GM19468 (cell line): Measurements from ENCODE around the gene ATP2C2.
A peak's percentile ranks its signal among the peaks of the same experiment; 100 is the strongest.

ENCODE experiments used
- ATAC-seq: cut with Tn5 transposase; IDR thresholded peaks from one replicate; pipeline ENCODE4 v1.9.1; 2021; ENCODE audit warnings: mild to moderate bottlenecking, moderate library complexity, moderate number of reproducible peaks; ENCODE audit not compliant: unreplicated experiment; ENCODE audit errors: extremely low read depth

ATP2C2 gene

GRCh38 chr16:84504420-84505248 lies 136.3 kb downstream of the ATP2C2 start, which contains the start of gene MEAK7:
MEAK7 (minus strand) TSS chr16:84504659; CDS start chr16:84498086, 6,573 bp downstream.
- peak; percentile 93 for ATAC-seq

- ATAC-seq = no peak
Measured at GRCh38 chr16:84505249-84506187, 137.2 kb downstream of the ATP2C2 start.

GRCh38 chr16:84507011-84507982 lies 139.0 kb downstream of the ATP2C2 start:
- no peak for ATAC-seq

DNA sequence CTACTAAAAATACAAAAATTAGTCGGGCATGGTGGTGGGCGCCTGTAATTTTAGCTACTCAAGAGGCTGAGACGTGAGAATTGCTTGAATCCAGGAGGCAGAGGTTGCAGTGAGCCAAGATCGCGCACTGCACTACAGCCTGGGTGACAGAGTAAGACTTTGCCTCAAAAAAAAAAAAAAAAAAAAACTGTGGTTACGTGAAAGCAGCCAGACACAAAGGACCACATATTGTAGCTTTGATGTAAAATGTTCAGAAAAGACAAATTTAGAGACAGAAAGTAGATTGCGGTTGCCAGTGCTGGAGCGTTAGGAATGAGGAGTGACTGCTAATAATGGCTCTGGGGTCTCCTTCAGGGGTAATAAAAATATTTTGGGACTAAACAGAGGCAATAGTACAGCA lies 140.2 kb downstream of the ATP2C2 start:
- no peak for ATAC-seq

- ATAC-seq = no peak
Measured at GRCh38 chr16:84509032-84509950, 141.0 kb downstream of the ATP2C2 start.

- ATAC-seq = no peak
Measured at GRCh38 chr16:84511180-84511800, 143.0 kb downstream of the ATP2C2 start.

DNA sequence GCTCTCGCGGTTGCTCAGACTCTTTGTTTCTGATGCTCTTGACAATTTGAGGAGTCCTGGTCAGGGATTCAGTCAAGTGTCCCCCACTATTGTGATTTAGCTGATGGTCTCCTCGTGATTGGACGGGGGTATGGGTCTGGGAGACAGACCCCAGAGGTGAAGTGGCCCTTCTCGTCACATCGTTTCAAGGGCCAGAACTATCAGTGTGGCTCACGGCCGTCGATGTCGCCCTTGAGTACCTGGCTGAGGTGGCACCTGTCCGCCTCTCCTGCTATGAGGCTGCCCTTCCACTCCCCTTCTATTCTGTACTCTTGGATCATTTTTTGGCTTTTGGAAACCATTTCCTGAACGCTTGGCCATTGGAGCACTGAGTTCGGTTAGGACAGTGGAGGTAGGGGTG lies 143.5 kb downstream of the ATP2C2 start:
- no peak for ATAC-seq

DNA sequence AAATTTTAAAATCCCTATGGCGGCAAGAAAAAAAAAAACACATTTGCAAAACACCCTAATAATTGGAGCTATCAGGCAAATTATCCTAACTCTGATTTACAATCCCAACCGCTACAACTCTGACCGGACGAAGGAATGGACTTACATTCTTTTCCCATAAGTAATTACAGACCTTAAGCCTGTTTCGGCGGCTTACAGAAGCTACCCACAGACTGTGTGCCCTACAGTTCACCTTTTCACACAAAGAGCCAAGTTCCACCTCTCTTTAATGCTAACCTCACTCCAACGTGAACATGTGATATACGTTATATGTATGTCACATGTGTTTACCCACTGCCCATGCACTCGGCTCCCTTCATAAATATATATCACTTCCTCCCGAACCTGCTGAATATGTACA lies 144.8 kb downstream of the ATP2C2 start:
- ATAC-seq = no peak

GRCh38 chr16:84513666-84514065 lies 145.3 kb downstream of the ATP2C2 start:
- ATAC-seq = no peak
